NCI-H2196 treated with DMSO at 0.1 percent for 48 hours (cell line): ENCODE data around the gene RASSF7.

ENCODE experiments used
- DNase-seq: peaks from one replicate; lab custom pipeline; 2025; ENCODE audit not compliant: unreplicated experiment; lab: John Stamatoyannopoulos, UW

RASSF7 gene

GRCh38 chr11:581752-582151 lies 21.0 kb downstream of the RASSF7 start:
- no peak for DNase-seq

- no peak for DNase-seq
Measured at GRCh38 chr11:584287-584686, 23.5 kb downstream of the RASSF7 start.

- no peak for DNase-seq
Measured at GRCh38 chr11:586376-587316, 25.9 kb downstream of the RASSF7 start.

- no peak for DNase-seq
Measured at GRCh38 chr11:587546-587945, 26.8 kb downstream of the RASSF7 start.

- no peak for DNase-seq
Measured at GRCh38 chr11:587978-588380, 27.2 kb downstream of the RASSF7 start.

GRCh38 chr11:589798-590197 lies 29.0 kb downstream of the RASSF7 start:
- no peak for DNase-seq

- no peak for DNase-seq
Measured at GRCh38 chr11:590997-591396, 30.2 kb downstream of the RASSF7 start.

GRCh38 chr11:592501-592900 lies 31.7 kb downstream of the RASSF7 start:
- no peak for DNase-seq

- DNase-seq, result no peak
Measured at GRCh38 chr11:592918-593317, 32.1 kb downstream of the RASSF7 start.

GRCh38 chr11:593347-593746 lies 32.6 kb downstream of the RASSF7 start:
- DNase-seq, result no peak

- no peak for DNase-seq
Measured at GRCh38 chr11:595400-595799, 34.6 kb downstream of the RASSF7 start.

GRCh38 chr11:596374-596773 lies 35.6 kb downstream of the RASSF7 start:
- DNase-seq, result no peak

- DNase-seq, result no peak
Measured at GRCh38 chr11:597166-597725, 36.5 kb downstream of the RASSF7 start.

- DNase-seq, result no peak
Measured at GRCh38 chr11:598005-598680, 37.4 kb downstream of the RASSF7 start.

- no peak for DNase-seq
Measured at GRCh38 chr11:601573-602245, 40.9 kb downstream of the RASSF7 start.

- no peak for DNase-seq
Measured at GRCh38 chr11:603154-603553, 42.4 kb downstream of the RASSF7 start.

- DNase-seq, result no peak
Measured at GRCh38 chr11:605286-606129, 44.7 kb downstream of the RASSF7 start.

GRCh38 chr11:606245-606644 lies 45.5 kb downstream of the RASSF7 start:
- DNase-seq, result peak; percentile 96

GRCh38 chr11:607020-607780 lies 46.4 kb downstream of the RASSF7 start:
- no peak for DNase-seq
